ENCODE data around the gene RNASE9.
"Not testable (repeated sequence)": the region's sequence is repeated elsewhere in the genome, so short reads cannot be mapped to it uniquely, and the experiment has no call there.

Gene RNASE9

DNA sequence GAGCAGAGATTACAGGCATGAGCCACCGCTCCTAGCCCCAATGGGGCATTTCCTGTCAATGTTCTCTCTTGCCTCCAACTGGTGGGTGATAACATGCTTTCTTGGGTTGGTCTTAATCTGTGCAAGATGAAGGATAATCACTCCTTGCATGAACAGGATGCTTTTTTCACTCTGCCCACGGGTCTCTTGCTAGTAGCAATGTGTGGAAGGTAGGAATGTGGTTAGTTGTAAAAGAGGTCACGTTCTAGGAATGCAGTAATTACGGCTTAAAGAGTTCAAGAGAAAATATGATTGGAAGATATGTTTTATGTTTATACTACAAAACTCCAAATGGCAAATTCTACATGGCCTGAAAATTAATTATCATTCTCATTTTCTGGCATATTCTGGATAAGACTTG is 45.0 kb downstream of the RNASE9 start:
- DNase-seq: no peak

GRCh38 chr14:20512177-20512905 is 48.5 kb downstream of the RNASE9 start:
- no peak for DNase-seq

GRCh38 chr14:20508367-20508766 is 52.5 kb downstream of the RNASE9 start:
- DNase-seq: no peak

DNA sequence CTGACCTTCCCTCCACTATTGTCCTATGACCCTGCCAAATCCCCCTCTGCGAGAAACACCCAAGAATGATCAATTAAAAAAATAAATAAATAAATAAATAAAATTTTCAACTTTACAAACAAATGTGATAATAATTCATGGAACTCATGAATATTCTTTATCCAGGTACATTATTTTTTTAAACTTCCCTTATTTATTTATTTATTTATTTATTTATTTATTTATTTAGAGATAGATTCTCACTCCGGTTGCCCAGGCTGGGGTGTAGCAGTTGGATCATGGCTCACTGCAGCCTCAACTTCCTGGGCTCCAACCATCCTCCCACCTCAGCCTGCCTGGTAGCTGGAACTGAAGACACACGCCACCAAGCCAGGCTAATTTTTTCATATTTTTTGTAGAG is 53.3 kb downstream of the RNASE9 start:
- DNase-seq: not testable (repeated sequence)

DNA sequence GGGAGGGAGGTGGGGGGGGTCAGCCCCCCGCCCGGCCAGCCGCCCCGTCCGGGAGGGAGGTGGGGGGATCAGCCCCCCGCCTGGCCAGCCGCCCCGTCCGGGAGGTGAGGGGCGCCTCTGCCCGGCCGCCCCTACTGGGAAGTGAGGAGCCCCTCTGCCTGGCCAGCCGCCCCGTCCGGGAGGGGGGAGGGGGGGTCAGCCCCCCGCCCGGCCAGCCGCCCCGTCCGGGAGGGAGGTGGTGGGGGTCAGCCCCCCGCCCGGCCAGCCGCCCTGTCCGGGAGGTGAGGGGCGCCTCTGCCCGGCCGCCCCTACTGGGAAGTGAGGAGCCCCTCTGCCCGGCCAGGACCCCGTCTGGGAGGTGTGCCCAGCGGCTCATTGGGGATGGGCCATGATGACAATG is 54.1 kb downstream of the RNASE9 start:
- not testable (repeated sequence) for DNase-seq

DNA sequence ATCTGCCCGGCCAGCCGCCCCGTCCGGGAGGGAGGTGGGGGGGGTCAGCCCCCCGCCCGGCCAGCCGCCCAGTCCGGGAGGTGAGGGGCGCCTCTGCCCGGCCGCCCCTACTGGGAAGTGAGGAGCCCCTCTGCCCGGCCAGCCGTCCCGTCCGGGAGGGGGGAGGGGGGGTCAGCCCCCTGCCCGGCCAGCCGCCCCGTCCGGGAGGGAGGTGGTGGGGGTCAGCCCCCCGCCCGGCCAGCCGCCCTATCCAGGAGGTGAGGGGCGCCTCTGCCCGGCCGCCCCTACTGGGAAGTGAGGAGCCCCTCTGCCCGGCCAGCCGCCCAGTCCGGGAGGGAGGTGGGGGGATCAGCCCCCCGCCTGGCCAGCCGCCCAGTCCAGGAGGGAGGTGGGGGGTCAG is 54.6 kb downstream of the RNASE9 start:
- DNase-seq: not testable (repeated sequence)
